ENCODE measurements around the gene RNPEPL1. TPM values are rescaled to one million over a fixed set of nuclear protein-coding genes. Genes with fewer than 3 reads are reported as not detected.
"Not testable (repeated sequence)": the region's sequence is repeated elsewhere in the genome, so short reads cannot be mapped to it uniquely, and the experiment has no call there.

The RNPEPL1 gene
- total RNA-seq (2014; rRNA removed; shearing (Covaris generic)), result 4.5 and 18.1 TPM in 2 replicates

GRCh38 chr2:240567872-240568677 lies at the start of gene RNPEPL1:
TSS of gene RNPEPL1 (plus strand) at chr2:240568484. CDS start at chr2:240568587, 103 bp downstream.
- DNase-seq (ENCODE audit: low read depth), result peak; percentile 33

- no peak for DNase-seq (ENCODE audit: low read depth)
Observed at GRCh38 chr2:240518981-240519380, 49.3 kb upstream of the RNPEPL1 start.

GRCh38 chr2:240519396-240520129 lies 48.7 kb upstream of the RNPEPL1 start:
- no peak for DNase-seq (ENCODE audit: low read depth)

- DNase-seq (ENCODE audit: low read depth), result no peak
Observed at GRCh38 chr2:240520130-240520973, 47.9 kb upstream of the RNPEPL1 start.

- DNase-seq (ENCODE audit: low read depth), result no peak
Observed at GRCh38 chr2:240520974-240521350, 47.3 kb upstream of the RNPEPL1 start.

GRCh38 chr2:240521885-240522284 lies 46.4 kb upstream of the RNPEPL1 start:
- DNase-seq (ENCODE audit: low read depth), result not testable (repeated sequence)

GRCh38 chr2:240522406-240522805 lies 45.9 kb upstream of the RNPEPL1 start:
- DNase-seq (ENCODE audit: low read depth), result no peak

GRCh38 chr2:240523451-240524281 lies 44.6 kb upstream of the RNPEPL1 start:
- DNase-seq (ENCODE audit: low read depth), result no peak

GRCh38 chr2:240524963-240525718 lies 43.1 kb upstream of the RNPEPL1 start:
- DNase-seq (ENCODE audit: low read depth), result no peak

- DNase-seq (ENCODE audit: low read depth), result no peak
Observed at GRCh38 chr2:240525802-240526201, 42.5 kb upstream of the RNPEPL1 start.

GRCh38 chr2:240526521-240526920 lies 41.8 kb upstream of the RNPEPL1 start:
- no peak for DNase-seq (ENCODE audit: low read depth)

- no peak for DNase-seq (ENCODE audit: low read depth)
Observed at GRCh38 chr2:240527153-240527750, 41.0 kb upstream of the RNPEPL1 start.

- DNase-seq (ENCODE audit: low read depth), result no peak
Observed at GRCh38 chr2:240528406-240529040, 39.8 kb upstream of the RNPEPL1 start.

- DNase-seq (ENCODE audit: low read depth), result no peak
Observed at GRCh38 chr2:240529344-240529999, 38.8 kb upstream of the RNPEPL1 start.

- no peak for DNase-seq (ENCODE audit: low read depth)
Observed at GRCh38 chr2:240530181-240530580, 38.1 kb upstream of the RNPEPL1 start.

- no peak for DNase-seq (ENCODE audit: low read depth)
Observed at GRCh38 chr2:240531038-240531437, 37.2 kb upstream of the RNPEPL1 start.

GRCh38 chr2:240532031-240532775 lies 36.1 kb upstream of the RNPEPL1 start:
- peak; percentile 2 for DNase-seq (ENCODE audit: low read depth)

All from M059J (cell line).